ENCODE results near the gene TP53TG3B.
"Not testable (repeated sequence)": the region's sequence is repeated elsewhere in the genome, so short reads cannot be mapped to it uniquely, and the experiment has no call there.

TP53TG3B gene

DNA sequence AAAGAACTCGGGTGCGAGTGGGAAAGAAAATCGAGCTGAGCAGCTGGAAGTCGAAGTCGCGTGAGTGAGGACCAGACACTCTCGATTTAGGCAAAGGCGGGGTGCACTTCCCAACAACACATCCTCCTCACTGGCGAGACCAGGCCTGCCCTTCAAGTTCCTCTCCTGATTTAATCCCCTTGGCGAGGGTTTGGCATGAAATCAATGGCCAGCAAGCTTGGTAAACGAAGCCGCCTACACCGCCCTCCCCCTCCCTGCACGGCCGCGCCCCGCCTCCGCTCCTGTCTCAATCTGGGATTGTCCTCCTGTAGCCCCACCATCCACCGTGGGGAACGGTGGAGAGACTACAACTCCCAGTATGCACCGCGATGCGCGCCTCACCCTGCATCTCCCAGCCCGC is at the start of gene TP53TG3B:
Gene TP53TG3B, plus strand, starts transcription at position 301 of the 400 bp plus-strand sequence. Its CDS starts 68 bp downstream, at position 369.
- not testable (repeated sequence) for ATAC-seq

GRCh38 chr16:33336226-33337012 is 24.2 kb upstream of the TP53TG3B start:
- not testable (repeated sequence) for ATAC-seq

- not testable (repeated sequence) for ATAC-seq
Measured at GRCh38 chr16:33337627-33338542, 22.8 kb upstream of the TP53TG3B start.

DNA sequence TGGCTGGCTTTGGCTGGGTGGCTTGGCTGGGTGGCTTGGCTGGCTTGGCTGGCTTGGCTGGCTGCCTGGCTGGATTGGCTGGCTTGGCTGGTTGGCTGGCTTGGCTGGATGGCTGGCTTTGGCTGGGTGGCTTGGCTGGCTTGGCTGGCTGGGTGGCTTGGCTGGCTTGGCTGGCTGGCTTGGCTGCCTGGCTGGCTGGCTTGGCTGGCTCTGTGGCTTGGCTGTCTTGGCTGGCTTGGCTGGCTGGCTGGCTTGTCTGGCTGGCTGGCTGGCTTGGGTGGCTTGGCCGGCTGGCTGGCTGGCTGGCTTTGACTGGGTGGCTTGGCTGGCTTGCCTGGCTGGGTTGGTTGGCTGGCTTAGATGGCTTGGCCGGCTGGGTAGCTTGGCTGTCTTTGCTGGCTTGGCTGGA is 22.1 kb upstream of the TP53TG3B start:
- ATAC-seq: not testable (repeated sequence)

DNA sequence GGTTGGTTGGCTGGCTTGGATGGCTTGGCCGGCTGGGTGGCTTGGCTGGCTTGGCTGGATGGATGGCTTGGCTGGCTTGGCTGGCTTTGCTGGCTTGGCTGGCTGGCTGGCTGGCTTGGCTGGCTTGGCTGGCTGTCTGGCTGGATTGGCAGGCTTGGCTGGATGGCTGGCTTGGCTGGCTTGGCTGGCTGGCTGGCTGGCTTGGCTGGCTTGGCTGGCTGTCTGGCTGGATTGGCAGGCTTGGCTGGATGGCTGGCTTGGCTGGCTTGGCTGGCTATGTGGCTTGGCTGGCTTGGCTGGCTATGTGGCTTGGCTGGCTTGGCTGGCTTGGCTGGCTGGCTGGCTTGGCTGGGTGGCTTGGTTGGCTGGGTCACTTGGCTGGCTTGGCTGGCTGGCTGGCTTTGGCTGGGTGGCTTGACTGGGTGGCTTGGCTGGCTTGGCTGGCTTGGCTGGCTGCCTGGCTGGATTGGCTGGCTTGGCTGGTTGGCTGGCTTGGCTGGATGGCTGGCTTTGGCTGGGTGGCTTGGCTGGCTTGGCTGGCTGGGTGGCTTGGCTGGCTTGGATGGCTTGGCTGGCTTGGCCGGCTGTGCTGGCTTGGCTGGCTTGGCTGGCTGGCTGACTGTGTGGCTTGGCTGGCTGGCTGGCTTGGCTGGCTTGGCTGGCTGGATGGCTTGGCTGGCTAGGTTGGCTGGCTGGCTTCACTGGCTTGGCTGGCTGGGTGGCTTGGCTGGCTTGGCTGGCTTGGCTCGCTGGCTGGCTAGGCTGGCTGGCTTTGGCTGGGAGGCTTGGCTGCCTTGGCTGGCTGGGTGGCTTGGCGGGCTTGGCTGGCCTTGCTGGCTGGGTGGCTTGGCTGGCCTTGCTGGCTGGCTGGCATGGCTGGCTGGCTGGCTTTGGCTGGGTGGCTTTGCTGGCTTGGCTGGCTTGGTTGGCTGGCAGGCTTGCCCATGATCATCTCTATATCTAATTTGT is 21.3 kb upstream of the TP53TG3B start:
- not testable (repeated sequence) for ATAC-seq

All from SK-N-SH treated with all-trans-retinoic acid at 6 μM for 48 hours (cell line).